Activated T-cell treated with anti-CD3 and anti-CD28 coated beads, Interleukin-2, amount 50 U/mL, for 1 hour (primary cell): ENCODE measurements around the gene F3.

Source experiments
- DNase-seq: peaks from one replicate; pipeline ENCODE4 v3.0.0-alpha.2; 2020

Gene F3

GRCh38 chr1:94526152-94526980 is 15.2 kb downstream of the F3 start:
- no peak for DNase-seq

GRCh38 chr1:94524531-94524930 is 17.0 kb downstream of the F3 start:
- DNase-seq, result no peak

GRCh38 chr1:94522304-94522703 is 19.3 kb downstream of the F3 start:
- DNase-seq, result no peak

- DNase-seq, result no peak
These were observed 22.2 kb downstream of the F3 start for GRCh38 chr1:94519351-94519750.

- no peak for DNase-seq
These were observed 26.1 kb downstream of the F3 start for GRCh38 chr1:94515296-94515947.

- DNase-seq, result no peak
These were observed 27.3 kb downstream of the F3 start for GRCh38 chr1:94514095-94514727.

GRCh38 chr1:94512816-94513215 is 28.7 kb downstream of the F3 start:
- no peak for DNase-seq

GRCh38 chr1:94504601-94505000 is 37.0 kb downstream of the F3 start:
- no peak for DNase-seq

GRCh38 chr1:94503153-94503552 is 38.4 kb downstream of the F3 start:
- no peak for DNase-seq

- DNase-seq, result no peak
These were observed 39.6 kb downstream of the F3 start for GRCh38 chr1:94501935-94502334.

- DNase-seq, result no peak
These were observed 40.1 kb downstream of the F3 start for GRCh38 chr1:94501426-94501825.

- no peak for DNase-seq
These were observed 45.3 kb downstream of the F3 start for GRCh38 chr1:94496076-94496755.

GRCh38 chr1:94490556-94490955 is 51.0 kb downstream of the F3 start:
- DNase-seq, result no peak

GRCh38 chr1:94486990-94487389 is 54.6 kb downstream of the F3 start:
- no peak for DNase-seq

GRCh38 chr1:94481473-94481933 is 60.1 kb downstream of the F3 start:
- DNase-seq, result peak; percentile 23

GRCh38 chr1:94479682-94480081 is 61.9 kb downstream of the F3 start:
- DNase-seq, result no peak
